ENCODE results near the gene ANO7. TPM values are rescaled to one million over a fixed set of nuclear protein-coding genes. Genes with fewer than 3 reads are reported as not detected.

Gene ANO7
- total RNA-seq, 1 experiment from 2014 or later, result 0.84 TPM

- Histone ChIP-seq H3K9me2 (ENCODE audit: insufficient read depth) (no peaks in the 10 kb centered on the region), H3K9ac (ENCODE audit: low read length) (no peak overlapping the region), H3K4me2 (ENCODE audit: low read length) (no peak overlapping the region), H3K4me3 (replicated peaks in 1 of 2; ENCODE audit: low read depth in 1 of 2, low read length in 2 of 2) (no peak overlapping the region), H3K79me2 (ENCODE audit: insufficient read depth, low read length) (peaks cover 35% of the 10 kb centered on the region), H4K20me1 (ENCODE audit: insufficient read depth) (no peaks in the 10 kb centered on the region; the same call in 1 of the 2 replicates), H3K27ac (ENCODE audit: low read depth, low read length) (no peak overlapping the region), H2AFZ (ENCODE audit: low read depth, low read length, poor library complexity, severe bottlenecking) (no peak overlapping the region), H3K36me3 (ENCODE audit: control insufficient read depth in 1 of 2, insufficient read depth in 2 of 2, low read length in 2 of 2) (peaks cover 81 to 84% of the 10 kb centered on the region in 2 experiments), H3K27me3 (ENCODE audit: insufficient read depth, low read length) (no peaks in the 10 kb centered on the region), H3K9me3 (ENCODE audit: control insufficient read depth in 1 of 2, insufficient read depth in 1 of 2, low read depth in 1 of 2, low read length in 2 of 2) (no peaks in the 10 kb centered on the region), H3K4me1 (ENCODE audit: control insufficient read depth in 1 of 2, insufficient read depth in 2 of 2, low read length in 2 of 2) (no peaks in the 10 kb centered on the region)
- BruUV-seq (replicated peaks), result no TSS peak
- DNase-seq (ENCODE audit: low read depth, low spot score) (no peak), ATAC-seq (no peak)
- intact Hi-C loops (cut with micrococcal nuclease), result no loop called here
- ChIA-PET POLR2A (no interaction called here), RAD21 (ENCODE audit: low non-redundant PET in 1 of 2, low total read pairs in 2 of 2, uncharacterized antibody in 2 of 2, unreplicated experiment in 2 of 2) (no interaction called here), CTCF (no interaction called here)
- TF ChIP-seq CBX3 (IDR thresholded peaks at IDR 0.05; ENCODE audit: low read depth) (no peak), POLR2AphosphoS5 (IDR thresholded peaks at IDR 0.05; ENCODE audit: low read depth, low read length) (no peak), CEBPB (IDR thresholded peaks at IDR 0.05; ENCODE audit: low read depth) (no peak), ZFX (IDR thresholded peaks at IDR 0.05) (no peak), POLR2A (IDR thresholded peaks at IDR 0.05; ENCODE audit: borderline replicate concordance, extremely low read depth, insufficient read depth, insufficient read length) (no peak), ZNF274 (IDR thresholded peaks at IDR 0.05; ENCODE audit: low read depth, low read length) (no peak), SIN3A (IDR thresholded peaks at IDR 0.05; ENCODE audit: low read depth) (no peak), YY1 (IDR thresholded peaks at IDR 0.05; ENCODE audit: extremely low read depth, insufficient replicate concordance, low read depth, low read length) (no peak)
- TF ChIP-seq, protein P1, sequence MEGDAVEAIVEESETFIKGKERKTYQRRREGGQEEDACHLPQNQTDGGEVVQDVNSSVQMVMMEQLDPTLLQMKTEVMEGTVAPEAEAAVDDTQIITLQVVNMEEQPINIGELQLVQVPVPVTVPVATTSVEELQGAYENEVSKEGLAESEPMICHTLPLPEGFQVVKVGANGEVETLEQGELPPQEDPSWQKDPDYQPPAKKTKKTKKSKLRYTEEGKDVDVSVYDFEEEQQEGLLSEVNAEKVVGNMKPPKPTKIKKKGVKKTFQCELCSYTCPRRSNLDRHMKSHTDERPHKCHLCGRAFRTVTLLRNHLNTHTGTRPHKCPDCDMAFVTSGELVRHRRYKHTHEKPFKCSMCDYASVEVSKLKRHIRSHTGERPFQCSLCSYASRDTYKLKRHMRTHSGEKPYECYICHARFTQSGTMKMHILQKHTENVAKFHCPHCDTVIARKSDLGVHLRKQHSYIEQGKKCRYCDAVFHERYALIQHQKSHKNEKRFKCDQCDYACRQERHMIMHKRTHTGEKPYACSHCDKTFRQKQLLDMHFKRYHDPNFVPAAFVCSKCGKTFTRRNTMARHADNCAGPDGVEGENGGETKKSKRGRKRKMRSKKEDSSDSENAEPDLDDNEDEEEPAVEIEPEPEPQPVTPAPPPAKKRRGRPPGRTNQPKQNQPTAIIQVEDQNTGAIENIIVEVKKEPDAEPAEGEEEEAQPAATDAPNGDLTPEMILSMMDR (IDR thresholded peaks at IDR 0.05 in 2 of 3, conservative IDR thresholded peaks at IDR 0.05 in 1 of 3; ENCODE audit: borderline replicate concordance in 1 of 3, insufficient read depth in 1 of 3, low read depth in 2 of 3, low read length in 2 of 3), result no peak
Observed at GRCh38 chr2:241238693-241239198, 50.3 kb downstream of the ANO7 start.
